Measurements from ENCODE around the gene PNKP.

PNKP gene

DNA sequence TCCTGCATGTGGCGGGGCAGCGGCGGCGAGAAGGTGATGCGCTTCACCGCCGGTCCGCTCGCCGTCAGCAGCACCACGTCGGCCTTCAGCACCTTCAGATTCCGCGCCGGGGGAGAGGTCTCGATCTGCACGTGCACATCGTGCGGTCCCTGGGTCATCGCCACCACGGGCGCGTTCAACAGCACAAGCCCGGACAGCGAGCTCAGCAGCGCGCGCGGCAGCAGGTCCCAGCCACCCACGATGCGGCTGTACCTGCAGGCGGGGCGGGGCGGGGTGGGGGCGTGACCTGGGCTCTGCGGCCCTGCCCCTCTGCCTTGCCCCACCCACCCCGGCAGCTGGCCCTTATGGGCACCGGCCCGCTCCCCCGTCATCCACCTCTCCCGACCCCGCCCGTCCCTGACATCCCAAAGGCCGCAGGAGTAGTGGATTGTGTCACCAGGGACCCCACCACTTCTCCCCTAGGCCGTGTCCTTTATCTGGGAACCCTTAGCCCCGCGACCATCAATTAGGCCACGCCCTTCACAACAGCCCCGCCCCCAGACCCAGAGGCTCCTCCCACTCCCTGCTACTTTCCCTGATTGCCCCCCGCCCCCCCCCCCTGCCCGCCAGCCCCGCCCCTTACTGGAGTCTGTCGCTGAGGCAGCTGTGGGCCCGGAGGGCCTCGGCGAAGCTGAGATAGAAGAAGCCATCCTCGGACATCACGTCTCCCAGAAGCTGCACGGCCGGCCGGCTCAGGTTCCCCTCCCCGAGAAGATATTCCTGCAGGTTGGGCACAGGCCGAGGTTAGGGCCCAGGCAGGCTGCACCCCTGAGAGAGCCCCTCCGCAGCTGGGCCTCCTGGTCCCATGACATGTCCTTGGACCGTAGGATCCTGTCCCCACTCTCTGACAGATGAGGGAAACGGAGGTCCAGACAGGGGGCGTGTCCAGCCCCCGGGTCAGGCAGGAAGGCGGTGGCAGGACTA lies 23.3 kb upstream of the PNKP start (continued):
- TF ChIP-seq ZNF560 (tag by site-specific recombination; IDR thresholded peaks at IDR 0.05; ENCODE audit: borderline replicate concordance), result no peak
- no peak for TF ChIP-seq ZNF132 (tag by site-specific recombination; IDR thresholded peaks at IDR 0.05; ENCODE audit: borderline replicate concordance)
- TF ChIP-seq ZNF830 (tag by site-specific recombination; IDR thresholded peaks at IDR 0.05; ENCODE audit: low read depth), result no peak
- no peak for TF ChIP-seq REPIN1 (tag by site-specific recombination; IDR thresholded peaks at IDR 0.05; ENCODE audit: low read depth)
- TF ChIP-seq ZBTB1 (tag by site-specific recombination; IDR thresholded peaks at IDR 0.05), result no peak
- TF ChIP-seq ZNF391 (tag by site-specific recombination; IDR thresholded peaks at IDR 0.05; ENCODE audit: borderline replicate concordance, low read depth), result no peak
- no peak for TF ChIP-seq YY2 (tag by site-specific recombination; IDR thresholded peaks at IDR 0.05)
- peak; percentile 75 for TF ChIP-seq GLIS1 (tag by site-specific recombination; IDR thresholded peaks at IDR 0.05)
- TF ChIP-seq WT1 (tag by site-specific recombination; IDR thresholded peaks at IDR 0.05), result no peak
- TF ChIP-seq ZSCAN16 (tag by site-specific recombination; IDR thresholded peaks at IDR 0.05), result no peak
- TF ChIP-seq ZNF24 (tag by site-specific recombination; IDR thresholded peaks at IDR 0.05), result no peak
- TF ChIP-seq, protein P1, sequence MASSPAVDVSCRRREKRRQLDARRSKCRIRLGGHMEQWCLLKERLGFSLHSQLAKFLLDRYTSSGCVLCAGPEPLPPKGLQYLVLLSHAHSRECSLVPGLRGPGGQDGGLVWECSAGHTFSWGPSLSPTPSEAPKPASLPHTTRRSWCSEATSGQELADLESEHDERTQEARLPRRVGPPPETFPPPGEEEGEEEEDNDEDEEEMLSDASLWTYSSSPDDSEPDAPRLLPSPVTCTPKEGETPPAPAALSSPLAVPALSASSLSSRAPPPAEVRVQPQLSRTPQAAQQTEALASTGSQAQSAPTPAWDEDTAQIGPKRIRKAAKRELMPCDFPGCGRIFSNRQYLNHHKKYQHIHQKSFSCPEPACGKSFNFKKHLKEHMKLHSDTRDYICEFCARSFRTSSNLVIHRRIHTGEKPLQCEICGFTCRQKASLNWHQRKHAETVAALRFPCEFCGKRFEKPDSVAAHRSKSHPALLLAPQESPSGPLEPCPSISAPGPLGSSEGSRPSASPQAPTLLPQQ (tag by site-specific recombination; IDR thresholded peaks at IDR 0.05), result peak; percentile 89
- TF ChIP-seq ZNF658 (tag by site-specific recombination; IDR thresholded peaks at IDR 0.05), result no peak
- TF ChIP-seq PBX3 (CRISPR knock-in tag; IDR thresholded peaks at IDR 0.05), result no peak
- TF ChIP-seq, protein P2, sequence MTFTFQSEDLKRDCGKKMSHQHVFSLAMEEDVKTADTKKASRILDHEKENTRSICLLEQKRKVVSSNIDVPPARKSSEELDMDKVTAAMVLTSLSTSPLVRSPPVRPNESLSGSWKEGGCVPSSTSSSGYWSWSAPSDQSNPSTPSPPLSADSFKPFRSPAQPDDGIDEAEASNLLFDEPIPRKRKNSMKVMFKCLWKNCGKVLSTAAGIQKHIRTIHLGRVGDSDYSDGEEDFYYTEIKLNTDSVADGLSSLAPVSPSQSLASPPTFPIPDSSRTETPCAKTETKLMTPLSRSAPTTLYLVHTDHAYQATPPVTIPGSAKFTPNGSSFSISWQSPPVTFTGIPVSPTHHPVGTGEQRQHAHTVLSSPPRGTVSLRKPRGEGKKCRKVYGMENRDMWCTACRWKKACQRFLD (tag by site-specific recombination; IDR thresholded peaks at IDR 0.05), result no peak
- TF ChIP-seq, protein P3, sequence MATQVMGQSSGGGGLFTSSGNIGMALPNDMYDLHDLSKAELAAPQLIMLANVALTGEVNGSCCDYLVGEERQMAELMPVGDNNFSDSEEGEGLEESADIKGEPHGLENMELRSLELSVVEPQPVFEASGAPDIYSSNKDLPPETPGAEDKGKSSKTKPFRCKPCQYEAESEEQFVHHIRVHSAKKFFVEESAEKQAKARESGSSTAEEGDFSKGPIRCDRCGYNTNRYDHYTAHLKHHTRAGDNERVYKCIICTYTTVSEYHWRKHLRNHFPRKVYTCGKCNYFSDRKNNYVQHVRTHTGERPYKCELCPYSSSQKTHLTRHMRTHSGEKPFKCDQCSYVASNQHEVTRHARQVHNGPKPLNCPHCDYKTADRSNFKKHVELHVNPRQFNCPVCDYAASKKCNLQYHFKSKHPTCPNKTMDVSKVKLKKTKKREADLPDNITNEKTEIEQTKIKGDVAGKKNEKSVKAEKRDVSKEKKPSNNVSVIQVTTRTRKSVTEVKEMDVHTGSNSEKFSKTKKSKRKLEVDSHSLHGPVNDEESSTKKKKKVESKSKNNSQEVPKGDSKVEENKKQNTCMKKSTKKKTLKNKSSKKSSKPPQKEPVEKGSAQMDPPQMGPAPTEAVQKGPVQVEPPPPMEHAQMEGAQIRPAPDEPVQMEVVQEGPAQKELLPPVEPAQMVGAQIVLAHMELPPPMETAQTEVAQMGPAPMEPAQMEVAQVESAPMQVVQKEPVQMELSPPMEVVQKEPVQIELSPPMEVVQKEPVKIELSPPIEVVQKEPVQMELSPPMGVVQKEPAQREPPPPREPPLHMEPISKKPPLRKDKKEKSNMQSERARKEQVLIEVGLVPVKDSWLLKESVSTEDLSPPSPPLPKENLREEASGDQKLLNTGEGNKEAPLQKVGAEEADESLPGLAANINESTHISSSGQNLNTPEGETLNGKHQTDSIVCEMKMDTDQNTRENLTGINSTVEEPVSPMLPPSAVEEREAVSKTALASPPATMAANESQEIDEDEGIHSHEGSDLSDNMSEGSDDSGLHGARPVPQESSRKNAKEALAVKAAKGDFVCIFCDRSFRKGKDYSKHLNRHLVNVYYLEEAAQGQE (tag by site-specific recombination; IDR thresholded peaks at IDR 0.05), result no peak
- TF ChIP-seq, protein P4, sequence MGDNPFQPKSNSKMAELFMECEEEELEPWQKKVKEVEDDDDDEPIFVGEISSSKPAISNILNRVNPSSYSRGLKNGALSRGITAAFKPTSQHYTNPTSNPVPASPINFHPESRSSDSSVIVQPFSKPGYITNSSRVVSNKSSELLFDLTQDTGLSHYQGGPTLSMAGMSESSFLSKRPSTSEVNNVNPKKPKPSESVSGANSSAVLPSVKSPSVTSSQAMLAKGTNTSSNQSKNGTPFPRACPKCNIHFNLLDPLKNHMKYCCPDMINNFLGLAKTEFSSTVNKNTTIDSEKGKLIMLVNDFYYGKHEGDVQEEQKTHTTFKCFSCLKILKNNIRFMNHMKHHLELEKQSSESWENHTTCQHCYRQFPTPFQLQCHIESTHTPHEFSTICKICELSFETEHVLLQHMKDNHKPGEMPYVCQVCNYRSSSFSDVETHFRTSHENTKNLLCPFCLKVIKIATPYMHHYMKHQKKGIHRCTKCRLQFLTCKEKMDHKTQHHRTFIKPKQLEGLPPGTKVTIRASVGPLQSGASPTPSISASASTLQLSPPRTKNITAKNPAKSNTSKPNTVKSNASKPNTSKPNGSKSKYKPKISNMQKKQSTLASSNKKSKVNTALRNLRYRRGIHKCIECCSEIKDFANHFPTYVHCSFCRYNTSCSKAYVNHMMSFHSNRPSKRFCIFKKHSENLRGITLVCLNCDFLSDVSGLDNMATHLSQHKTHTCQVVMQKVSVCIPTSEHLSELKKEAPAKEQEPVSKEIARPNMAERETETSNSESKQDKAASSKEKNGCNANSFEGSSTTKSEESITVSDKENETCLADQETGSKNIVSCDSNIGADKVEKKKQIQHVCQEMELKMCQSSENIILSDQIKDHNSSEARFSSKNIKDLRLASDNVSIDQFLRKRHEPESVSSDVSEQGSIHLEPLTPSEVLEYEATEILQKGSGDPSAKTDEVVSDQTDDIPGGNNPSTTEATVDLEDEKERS (tag by site-specific recombination; IDR thresholded peaks at IDR 0.05), result no peak
- peak; percentile 46 for TF ChIP-seq ZBTB26 (tag by site-specific recombination; optimal IDR thresholded peaks at IDR 0.05)
- TF ChIP-seq ZIC2 (tag by site-specific recombination; IDR thresholded peaks at IDR 0.05), result no peak; the same call in 1 of the 2 replicates
- no peak for TF ChIP-seq ZEB2 (tag by site-specific recombination; IDR thresholded peaks at IDR 0.05)
- no peak for TF ChIP-seq ZNF121 (tag by site-specific recombination; IDR thresholded peaks at IDR 0.05)
- TF ChIP-seq BCL11B (tag by site-specific recombination; IDR thresholded peaks at IDR 0.05; ENCODE audit: low read depth), result no peak
- no peak for TF ChIP-seq ZNF19 (tag by site-specific recombination; IDR thresholded peaks at IDR 0.05; ENCODE audit: low read depth)
- no peak for TF ChIP-seq ZNF174 (tag by site-specific recombination; IDR thresholded peaks at IDR 0.05)
- TF ChIP-seq, protein P5, sequence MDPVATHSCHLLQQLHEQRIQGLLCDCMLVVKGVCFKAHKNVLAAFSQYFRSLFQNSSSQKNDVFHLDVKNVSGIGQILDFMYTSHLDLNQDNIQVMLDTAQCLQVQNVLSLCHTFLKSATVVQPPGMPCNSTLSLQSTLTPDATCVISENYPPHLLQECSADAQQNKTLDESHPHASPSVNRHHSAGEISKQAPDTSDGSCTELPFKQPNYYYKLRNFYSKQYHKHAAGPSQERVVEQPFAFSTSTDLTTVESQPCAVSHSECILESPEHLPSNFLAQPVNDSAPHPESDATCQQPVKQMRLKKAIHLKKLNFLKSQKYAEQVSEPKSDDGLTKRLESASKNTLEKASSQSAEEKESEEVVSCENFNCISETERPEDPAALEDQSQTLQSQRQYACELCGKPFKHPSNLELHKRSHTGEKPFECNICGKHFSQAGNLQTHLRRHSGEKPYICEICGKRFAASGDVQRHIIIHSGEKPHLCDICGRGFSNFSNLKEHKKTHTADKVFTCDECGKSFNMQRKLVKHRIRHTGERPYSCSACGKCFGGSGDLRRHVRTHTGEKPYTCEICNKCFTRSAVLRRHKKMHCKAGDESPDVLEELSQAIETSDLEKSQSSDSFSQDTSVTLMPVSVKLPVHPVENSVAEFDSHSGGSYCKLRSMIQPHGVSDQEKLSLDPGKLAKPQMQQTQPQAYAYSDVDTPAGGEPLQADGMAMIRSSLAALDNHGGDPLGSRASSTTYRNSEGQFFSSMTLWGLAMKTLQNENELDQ (tag by site-specific recombination; IDR thresholded peaks at IDR 0.05; ENCODE audit: low read depth), result no peak

All from HEK293 (cell line).